ENCODE results near the gene CILP.

DNA sequence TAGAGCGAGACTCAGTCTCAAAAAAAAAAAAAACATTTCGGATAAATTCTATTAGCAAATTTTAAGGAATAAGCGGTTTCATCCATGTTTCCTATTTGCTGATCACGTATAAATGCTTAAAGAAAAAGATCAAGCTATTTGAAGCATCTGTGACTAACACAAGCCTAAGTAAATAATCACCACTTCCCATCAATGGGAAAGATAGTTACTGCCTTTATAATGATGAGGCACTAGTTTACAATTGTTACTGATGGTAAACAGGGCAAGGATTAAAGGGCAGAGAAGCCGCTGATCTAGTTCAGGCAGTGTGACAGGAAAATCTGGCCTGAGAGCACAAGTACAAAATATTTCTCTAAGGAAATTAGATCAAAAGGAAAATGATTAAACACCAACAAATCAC, 39.8 kb downstream of the CILP start:
- TF ChIP-seq, protein P1, sequence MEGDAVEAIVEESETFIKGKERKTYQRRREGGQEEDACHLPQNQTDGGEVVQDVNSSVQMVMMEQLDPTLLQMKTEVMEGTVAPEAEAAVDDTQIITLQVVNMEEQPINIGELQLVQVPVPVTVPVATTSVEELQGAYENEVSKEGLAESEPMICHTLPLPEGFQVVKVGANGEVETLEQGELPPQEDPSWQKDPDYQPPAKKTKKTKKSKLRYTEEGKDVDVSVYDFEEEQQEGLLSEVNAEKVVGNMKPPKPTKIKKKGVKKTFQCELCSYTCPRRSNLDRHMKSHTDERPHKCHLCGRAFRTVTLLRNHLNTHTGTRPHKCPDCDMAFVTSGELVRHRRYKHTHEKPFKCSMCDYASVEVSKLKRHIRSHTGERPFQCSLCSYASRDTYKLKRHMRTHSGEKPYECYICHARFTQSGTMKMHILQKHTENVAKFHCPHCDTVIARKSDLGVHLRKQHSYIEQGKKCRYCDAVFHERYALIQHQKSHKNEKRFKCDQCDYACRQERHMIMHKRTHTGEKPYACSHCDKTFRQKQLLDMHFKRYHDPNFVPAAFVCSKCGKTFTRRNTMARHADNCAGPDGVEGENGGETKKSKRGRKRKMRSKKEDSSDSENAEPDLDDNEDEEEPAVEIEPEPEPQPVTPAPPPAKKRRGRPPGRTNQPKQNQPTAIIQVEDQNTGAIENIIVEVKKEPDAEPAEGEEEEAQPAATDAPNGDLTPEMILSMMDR (conservative IDR thresholded peaks at IDR 0.05; ENCODE audit: low read depth in 2 of 2) = no peak
- TF ChIP-seq EZH2 (IDR thresholded peaks at IDR 0.05; ENCODE audit: low read depth, unreplicated experiment) = no peak
- TF ChIP-seq EZH2phosphoT487 (IDR thresholded peaks at IDR 0.05; ENCODE audit: unreplicated experiment) = no peak
- no peak for TF ChIP-seq ZNF331 (CRISPR knock-in tag; IDR thresholded peaks at IDR 0.05; ENCODE audit: low read depth)
- TF ChIP-seq CREB1 (CRISPR knock-in tag; IDR thresholded peaks at IDR 0.05; ENCODE audit: low read depth) = no peak
- TF ChIP-seq, protein P2, sequence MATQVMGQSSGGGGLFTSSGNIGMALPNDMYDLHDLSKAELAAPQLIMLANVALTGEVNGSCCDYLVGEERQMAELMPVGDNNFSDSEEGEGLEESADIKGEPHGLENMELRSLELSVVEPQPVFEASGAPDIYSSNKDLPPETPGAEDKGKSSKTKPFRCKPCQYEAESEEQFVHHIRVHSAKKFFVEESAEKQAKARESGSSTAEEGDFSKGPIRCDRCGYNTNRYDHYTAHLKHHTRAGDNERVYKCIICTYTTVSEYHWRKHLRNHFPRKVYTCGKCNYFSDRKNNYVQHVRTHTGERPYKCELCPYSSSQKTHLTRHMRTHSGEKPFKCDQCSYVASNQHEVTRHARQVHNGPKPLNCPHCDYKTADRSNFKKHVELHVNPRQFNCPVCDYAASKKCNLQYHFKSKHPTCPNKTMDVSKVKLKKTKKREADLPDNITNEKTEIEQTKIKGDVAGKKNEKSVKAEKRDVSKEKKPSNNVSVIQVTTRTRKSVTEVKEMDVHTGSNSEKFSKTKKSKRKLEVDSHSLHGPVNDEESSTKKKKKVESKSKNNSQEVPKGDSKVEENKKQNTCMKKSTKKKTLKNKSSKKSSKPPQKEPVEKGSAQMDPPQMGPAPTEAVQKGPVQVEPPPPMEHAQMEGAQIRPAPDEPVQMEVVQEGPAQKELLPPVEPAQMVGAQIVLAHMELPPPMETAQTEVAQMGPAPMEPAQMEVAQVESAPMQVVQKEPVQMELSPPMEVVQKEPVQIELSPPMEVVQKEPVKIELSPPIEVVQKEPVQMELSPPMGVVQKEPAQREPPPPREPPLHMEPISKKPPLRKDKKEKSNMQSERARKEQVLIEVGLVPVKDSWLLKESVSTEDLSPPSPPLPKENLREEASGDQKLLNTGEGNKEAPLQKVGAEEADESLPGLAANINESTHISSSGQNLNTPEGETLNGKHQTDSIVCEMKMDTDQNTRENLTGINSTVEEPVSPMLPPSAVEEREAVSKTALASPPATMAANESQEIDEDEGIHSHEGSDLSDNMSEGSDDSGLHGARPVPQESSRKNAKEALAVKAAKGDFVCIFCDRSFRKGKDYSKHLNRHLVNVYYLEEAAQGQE (IDR thresholded peaks at IDR 0.05; ENCODE audit: unreplicated experiment) = no peak
- no peak for TF ChIP-seq POLR2AphosphoS5 (IDR thresholded peaks at IDR 0.05; ENCODE audit: low read depth)
- TF ChIP-seq, protein P3, sequence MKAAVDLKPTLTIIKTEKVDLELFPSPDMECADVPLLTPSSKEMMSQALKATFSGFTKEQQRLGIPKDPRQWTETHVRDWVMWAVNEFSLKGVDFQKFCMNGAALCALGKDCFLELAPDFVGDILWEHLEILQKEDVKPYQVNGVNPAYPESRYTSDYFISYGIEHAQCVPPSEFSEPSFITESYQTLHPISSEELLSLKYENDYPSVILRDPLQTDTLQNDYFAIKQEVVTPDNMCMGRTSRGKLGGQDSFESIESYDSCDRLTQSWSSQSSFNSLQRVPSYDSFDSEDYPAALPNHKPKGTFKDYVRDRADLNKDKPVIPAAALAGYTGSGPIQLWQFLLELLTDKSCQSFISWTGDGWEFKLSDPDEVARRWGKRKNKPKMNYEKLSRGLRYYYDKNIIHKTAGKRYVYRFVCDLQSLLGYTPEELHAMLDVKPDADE (IDR thresholded peaks at IDR 0.05) = no peak
- TF ChIP-seq, protein P4, sequence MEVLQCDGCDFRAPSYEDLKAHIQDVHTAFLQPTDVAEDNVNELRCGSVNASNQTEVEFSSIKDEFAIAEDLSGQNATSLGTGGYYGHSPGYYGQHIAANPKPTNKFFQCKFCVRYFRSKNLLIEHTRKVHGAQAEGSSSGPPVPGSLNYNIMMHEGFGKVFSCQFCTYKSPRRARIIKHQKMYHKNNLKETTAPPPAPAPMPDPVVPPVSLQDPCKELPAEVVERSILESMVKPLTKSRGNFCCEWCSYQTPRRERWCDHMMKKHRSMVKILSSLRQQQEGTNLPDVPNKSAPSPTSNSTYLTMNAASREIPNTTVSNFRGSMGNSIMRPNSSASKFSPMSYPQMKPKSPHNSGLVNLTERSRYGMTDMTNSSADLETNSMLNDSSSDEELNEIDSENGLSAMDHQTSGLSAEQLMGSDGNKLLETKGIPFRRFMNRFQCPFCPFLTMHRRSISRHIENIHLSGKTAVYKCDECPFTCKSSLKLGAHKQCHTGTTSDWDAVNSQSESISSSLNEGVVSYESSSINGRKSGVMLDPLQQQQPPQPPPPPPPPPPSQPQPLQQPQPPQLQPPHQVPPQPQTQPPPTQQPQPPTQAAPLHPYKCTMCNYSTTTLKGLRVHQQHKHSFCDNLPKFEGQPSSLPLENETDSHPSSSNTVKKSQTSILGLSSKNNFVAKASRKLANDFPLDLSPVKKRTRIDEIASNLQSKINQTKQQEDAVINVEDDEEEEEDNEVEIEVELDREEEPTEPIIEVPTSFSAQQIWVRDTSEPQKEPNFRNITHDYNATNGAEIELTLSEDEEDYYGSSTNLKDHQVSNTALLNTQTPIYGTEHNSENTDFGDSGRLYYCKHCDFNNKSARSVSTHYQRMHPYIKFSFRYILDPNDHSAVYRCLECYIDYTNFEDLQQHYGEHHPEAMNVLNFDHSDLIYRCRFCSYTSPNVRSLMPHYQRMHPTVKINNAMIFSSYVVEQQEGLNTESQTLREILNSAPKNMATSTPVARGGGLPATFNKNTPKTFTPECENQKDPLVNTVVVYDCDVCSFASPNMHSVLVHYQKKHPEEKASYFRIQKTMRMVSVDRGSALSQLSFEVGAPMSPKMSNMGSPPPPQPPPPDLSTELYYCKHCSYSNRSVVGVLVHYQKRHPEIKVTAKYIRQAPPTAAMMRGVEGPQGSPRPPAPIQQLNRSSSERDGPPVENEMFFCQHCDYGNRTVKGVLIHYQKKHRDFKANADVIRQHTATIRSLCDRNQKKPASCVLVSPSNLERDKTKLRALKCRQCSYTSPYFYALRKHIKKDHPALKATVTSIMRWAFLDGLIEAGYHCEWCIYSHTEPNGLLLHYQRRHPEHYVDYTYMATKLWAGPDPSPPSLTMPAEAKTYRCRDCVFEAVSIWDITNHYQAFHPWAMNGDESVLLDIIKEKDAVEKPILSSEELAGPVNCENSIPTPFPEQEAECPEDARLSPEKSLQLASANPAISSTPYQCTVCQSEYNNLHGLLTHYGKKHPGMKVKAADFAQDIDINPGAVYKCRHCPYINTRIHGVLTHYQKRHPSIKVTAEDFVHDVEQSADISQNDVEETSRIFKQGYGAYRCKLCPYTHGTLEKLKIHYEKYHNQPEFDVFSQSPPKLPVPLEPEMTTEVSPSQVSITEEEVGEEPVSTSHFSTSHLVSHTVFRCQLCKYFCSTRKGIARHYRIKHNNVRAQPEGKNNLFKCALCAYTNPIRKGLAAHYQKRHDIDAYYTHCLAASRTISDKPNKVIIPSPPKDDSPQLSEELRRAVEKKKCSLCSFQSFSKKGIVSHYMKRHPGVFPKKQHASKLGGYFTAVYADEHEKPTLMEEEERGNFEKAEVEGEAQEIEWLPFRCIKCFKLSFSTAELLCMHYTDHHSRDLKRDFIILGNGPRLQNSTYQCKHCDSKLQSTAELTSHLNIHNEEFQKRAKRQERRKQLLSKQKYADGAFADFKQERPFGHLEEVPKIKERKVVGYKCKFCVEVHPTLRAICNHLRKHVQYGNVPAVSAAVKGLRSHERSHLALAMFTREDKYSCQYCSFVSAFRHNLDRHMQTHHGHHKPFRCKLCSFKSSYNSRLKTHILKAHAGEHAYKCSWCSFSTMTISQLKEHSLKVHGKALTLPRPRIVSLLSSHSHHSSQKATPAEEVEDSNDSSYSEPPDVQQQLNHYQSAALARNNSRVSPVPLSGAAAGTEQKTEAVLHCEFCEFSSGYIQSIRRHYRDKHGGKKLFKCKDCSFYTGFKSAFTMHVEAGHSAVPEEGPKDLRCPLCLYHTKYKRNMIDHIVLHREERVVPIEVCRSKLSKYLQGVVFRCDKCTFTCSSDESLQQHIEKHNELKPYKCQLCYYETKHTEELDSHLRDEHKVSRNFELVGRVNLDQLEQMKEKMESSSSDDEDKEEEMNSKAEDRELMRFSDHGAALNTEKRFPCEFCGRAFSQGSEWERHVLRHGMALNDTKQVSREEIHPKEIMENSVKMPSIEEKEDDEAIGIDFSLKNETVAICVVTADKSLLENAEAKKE (CRISPR knock-in tag; IDR thresholded peaks at IDR 0.05) = no peak
- TF ChIP-seq JUNB (IDR thresholded peaks at IDR 0.05; ENCODE audit: unreplicated experiment) = no peak
- no peak for TF ChIP-seq STAT1 (IDR thresholded peaks at IDR 0.05; ENCODE audit: unreplicated experiment)
- no peak for TF ChIP-seq NANOG (IDR thresholded peaks at IDR 0.05; ENCODE audit: borderline replicate concordance)
